ENCODE measurements around the gene PAK5. TPM values are rescaled to one million over a fixed set of nuclear protein-coding genes. Genes with fewer than 3 reads are reported as not detected.

The PAK5 gene
- total and polyA plus RNA-seq, 7 experiments from 2014 or later: not detected

DNA sequence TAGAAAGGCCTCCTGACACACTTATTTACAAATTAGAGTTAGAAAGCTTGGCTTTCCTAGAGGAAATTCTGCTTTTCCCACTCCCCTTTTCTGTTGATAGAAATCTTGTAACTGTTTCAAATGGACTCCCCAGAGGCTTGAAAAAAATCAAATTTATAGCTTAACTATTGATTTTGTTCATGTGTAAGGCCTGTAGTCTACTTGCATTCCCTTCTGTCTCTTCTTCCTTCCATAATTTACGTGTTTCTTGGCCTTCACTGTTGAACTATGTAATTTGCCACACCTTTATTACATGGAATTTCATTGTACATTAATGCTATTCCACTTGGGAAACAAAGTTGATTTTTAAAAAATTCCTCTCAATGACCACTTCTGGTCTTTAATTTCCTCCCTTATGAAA, 243.1 kb downstream of the PAK5 start:
- no peaks in the 10 kb centered on the region for H3K36me3 Mint-ChIP-seq
- no peak overlapping the region for H3K27ac Mint-ChIP-seq
- POLR2A ChIA-PET: no interaction called here
- DNase-seq (no peak), ATAC-seq (no peak)
- H3K9me3 ChIP-seq (ENCODE audit: control insufficient read depth in 2 of 3, low read length in 3 of 3): no peaks in the 10 kb centered on the region
- H3K27ac ChIP-seq (ENCODE audit: low read depth, low read length): no peak overlapping the region
- H3K4me3 Mint-ChIP-seq: no peak overlapping the region
- no peaks in the 10 kb centered on the region for H3K4me1 ChIP-seq (ENCODE audit: control insufficient read depth in 2 of 2, insufficient read depth in 2 of 2, low read length in 2 of 2)
- H3K27me3 ChIP-seq (ENCODE audit: control insufficient read depth in 2 of 2, insufficient read depth in 2 of 2, low read length in 2 of 2): no peaks in the 10 kb centered on the region
- intact Hi-C loops (cut with micrococcal nuclease): no loop called here
- no peak overlapping the region for H3K4me3 ChIP-seq (ENCODE audit: low read length)
- CTCF ChIA-PET: no interaction called here
- H3K36me3 ChIP-seq (ENCODE audit: control insufficient read depth in 2 of 3, insufficient read depth in 3 of 3, low read length in 3 of 3): no peaks in the 10 kb centered on the region
- H3K9me3 Mint-ChIP-seq: peaks cover 0 to 3% (median 0%) of the 10 kb centered on the region in 11 donors
- peaks cover 0 to 10% (median 0%) of the 10 kb centered on the region in 5 donors for H3K27me3 Mint-ChIP-seq
- no peaks in the 10 kb centered on the region for H3K4me1 Mint-ChIP-seq

DNA sequence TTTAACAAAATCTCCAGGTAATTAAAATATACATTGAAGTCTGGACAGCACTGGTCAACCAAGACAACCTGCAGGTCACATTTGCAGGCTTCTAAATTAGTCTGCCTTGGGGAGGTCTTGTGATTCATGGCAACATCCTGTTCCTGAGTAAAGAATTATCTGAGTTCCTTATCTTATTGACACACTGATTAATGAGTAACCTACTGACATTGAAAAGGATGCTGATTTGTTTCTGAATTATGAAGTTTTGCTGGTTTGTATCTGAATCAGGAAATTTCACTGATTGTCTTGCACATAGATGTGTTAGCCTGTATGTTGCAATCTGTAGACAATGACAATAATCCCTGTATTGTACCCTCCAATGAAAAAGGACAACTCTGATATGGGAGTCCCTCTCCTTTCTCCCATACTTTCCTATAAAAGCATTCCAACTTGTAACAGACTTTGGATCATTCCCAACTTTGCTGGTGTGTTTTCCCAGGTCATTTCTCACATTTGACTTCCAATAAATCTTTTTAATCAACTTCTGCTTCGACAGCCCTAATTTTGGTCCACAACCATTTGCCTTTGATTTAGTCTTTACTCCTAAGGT, 244.5 kb downstream of the PAK5 start:
- no peaks in the 10 kb centered on the region for H3K9me3 ChIP-seq (ENCODE audit: control insufficient read depth in 2 of 3, low read length in 3 of 3)
- peaks cover 0 to 3% (median 0%) of the 10 kb centered on the region in 11 donors for H3K9me3 Mint-ChIP-seq
- ATAC-seq (no peak), DNase-seq (no peak)
- ChIA-PET CTCF (no interaction called here), POLR2A (no interaction called here)
- peaks cover 0 to 10% (median 0%) of the 10 kb centered on the region in 5 donors for H3K27me3 Mint-ChIP-seq
- no peak overlapping the region for H3K27ac ChIP-seq (ENCODE audit: low read depth, low read length)
- no peaks in the 10 kb centered on the region for H3K36me3 Mint-ChIP-seq
- H3K4me3 Mint-ChIP-seq: no peak overlapping the region
- intact Hi-C loops (cut with micrococcal nuclease): no loop called here
- no peaks in the 10 kb centered on the region for H3K27me3 ChIP-seq (ENCODE audit: control insufficient read depth in 2 of 2, insufficient read depth in 2 of 2, low read length in 2 of 2)
- H3K27ac Mint-ChIP-seq: no peak overlapping the region
- no peaks in the 10 kb centered on the region for H3K4me1 Mint-ChIP-seq
- H3K4me3 ChIP-seq (ENCODE audit: low read length): no peak overlapping the region
- H3K36me3 ChIP-seq (ENCODE audit: control insufficient read depth in 2 of 3, insufficient read depth in 3 of 3, low read length in 3 of 3): no peaks in the 10 kb centered on the region
- no peaks in the 10 kb centered on the region for H3K4me1 ChIP-seq (ENCODE audit: control insufficient read depth in 2 of 2, insufficient read depth in 2 of 2, low read length in 2 of 2)

- no peak overlapping the region for H3K27ac Mint-ChIP-seq
- no peaks in the 10 kb centered on the region for H3K36me3 Mint-ChIP-seq
- no peak for DNase-seq
- no peak overlapping the region for H3K4me3 Mint-ChIP-seq
- intact Hi-C loops (cut with micrococcal nuclease): no loop called here
- H3K4me1 Mint-ChIP-seq: no peaks in the 10 kb centered on the region
- Histone ChIP-seq H3K4me1 (ENCODE audit: control insufficient read depth in 2 of 2, insufficient read depth in 2 of 2, low read length in 2 of 2) (no peaks in the 10 kb centered on the region), H3K36me3 (ENCODE audit: control insufficient read depth in 2 of 3, insufficient read depth in 3 of 3, low read length in 3 of 3) (no peaks in the 10 kb centered on the region), H3K27ac (ENCODE audit: low read depth, low read length) (no peak overlapping the region), H3K9me3 (ENCODE audit: control insufficient read depth in 2 of 3, low read length in 3 of 3) (no peaks in the 10 kb centered on the region), H3K27me3 (ENCODE audit: control insufficient read depth in 2 of 2, insufficient read depth in 2 of 2, low read length in 2 of 2) (no peaks in the 10 kb centered on the region), H3K4me3 (ENCODE audit: low read length) (no peak overlapping the region)
- ChIA-PET CTCF (no interaction called here), POLR2A (no interaction called here)
- H3K27me3 Mint-ChIP-seq: peaks cover 0 to 10% (median 0%) of the 10 kb centered on the region in 5 donors
- no peak for ATAC-seq
- H3K9me3 Mint-ChIP-seq: peaks cover 0 to 3% (median 0%) of the 10 kb centered on the region in 11 donors
These were observed 246.5 kb downstream of the PAK5 start for GRCh38 chr20:9592419-9592818.

DNA sequence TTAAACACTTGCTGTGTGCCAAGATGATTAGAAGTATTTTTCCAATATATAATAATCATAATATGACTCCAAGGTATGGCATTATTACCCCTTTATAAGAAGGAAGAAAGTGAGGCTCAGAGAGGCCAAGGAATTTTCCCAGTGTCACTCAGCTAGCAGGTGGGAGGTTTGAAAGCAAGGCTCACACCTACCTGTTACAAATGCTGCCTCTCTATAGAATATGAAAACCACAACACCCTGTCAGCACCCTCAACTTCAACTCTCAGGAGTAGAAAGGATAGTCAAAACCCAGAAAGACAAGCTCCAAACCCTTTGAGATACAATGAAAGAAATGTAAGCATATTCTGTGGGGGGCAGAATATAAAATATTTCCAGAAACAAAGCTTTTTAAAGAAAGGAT, 247.8 kb downstream of the PAK5 start:
- Mint-ChIP-seq H3K27ac (no peak overlapping the region), H3K9me3 (peaks cover 0 to 3% (median 0%) of the 10 kb centered on the region in 11 donors), H3K4me3 (no peak overlapping the region), H3K4me1 (no peaks in the 10 kb centered on the region), H3K36me3 (no peaks in the 10 kb centered on the region), H3K27me3 (peaks cover 0 to 10% (median 0%) of the 10 kb centered on the region in 5 donors)
- H3K4me1 ChIP-seq (ENCODE audit: control insufficient read depth in 2 of 2, insufficient read depth in 2 of 2, low read length in 2 of 2): no peaks in the 10 kb centered on the region
- POLR2A ChIA-PET: no interaction called here
- no peak overlapping the region for H3K4me3 ChIP-seq (ENCODE audit: low read length)
- no peak for DNase-seq
- ATAC-seq: no peak
- H3K36me3 ChIP-seq (ENCODE audit: control insufficient read depth in 2 of 3, insufficient read depth in 3 of 3, low read length in 3 of 3): no peaks in the 10 kb centered on the region
- no peaks in the 10 kb centered on the region for H3K9me3 ChIP-seq (ENCODE audit: control insufficient read depth in 2 of 3, low read length in 3 of 3)
- intact Hi-C loops (cut with micrococcal nuclease): no loop called here
- H3K27me3 ChIP-seq (ENCODE audit: control insufficient read depth in 2 of 2, insufficient read depth in 2 of 2, low read length in 2 of 2): no peaks in the 10 kb centered on the region
- CTCF ChIA-PET: no interaction called here
- H3K27ac ChIP-seq (ENCODE audit: low read depth, low read length): no peak overlapping the region

GRCh38 chr20:9590189-9590588, 248.7 kb downstream of the PAK5 start:
- Histone ChIP-seq H3K27ac (ENCODE audit: low read depth, low read length) (no peak overlapping the region), H3K36me3 (ENCODE audit: control insufficient read depth in 2 of 3, insufficient read depth in 3 of 3, low read length in 3 of 3) (no peaks in the 10 kb centered on the region), H3K4me1 (ENCODE audit: control insufficient read depth in 2 of 2, insufficient read depth in 2 of 2, low read length in 2 of 2) (no peaks in the 10 kb centered on the region), H3K27me3 (ENCODE audit: control insufficient read depth in 2 of 2, insufficient read depth in 2 of 2, low read length in 2 of 2) (no peaks in the 10 kb centered on the region), H3K9me3 (ENCODE audit: control insufficient read depth in 2 of 3, low read length in 3 of 3) (no peaks in the 10 kb centered on the region), H3K4me3 (ENCODE audit: low read length) (no peak overlapping the region)
- POLR2A ChIA-PET: no interaction called here
- Mint-ChIP-seq H3K27ac (no peak overlapping the region), H3K9me3 (peaks cover 0 to 3% (median 0%) of the 10 kb centered on the region in 11 donors), H3K4me1 (no peaks in the 10 kb centered on the region), H3K27me3 (peaks cover 0 to 12% (median 6%) of the 10 kb centered on the region in 5 donors), H3K36me3 (no peaks in the 10 kb centered on the region), H3K4me3 (no peak overlapping the region)
- DNase-seq (no peak), ATAC-seq (no peak)
- intact Hi-C loops (cut with micrococcal nuclease): no loop called here
- CTCF ChIA-PET: no interaction called here

GRCh38 chr20:9588706-9589105, 250.2 kb downstream of the PAK5 start:
- no peaks in the 10 kb centered on the region for H3K4me1 ChIP-seq (ENCODE audit: control insufficient read depth in 2 of 2, insufficient read depth in 2 of 2, low read length in 2 of 2)
- ChIA-PET POLR2A (no interaction called here), CTCF (no interaction called here)
- no peak overlapping the region for H3K4me3 Mint-ChIP-seq
- no peaks in the 10 kb centered on the region for H3K36me3 Mint-ChIP-seq
- no peaks in the 10 kb centered on the region for H3K9me3 ChIP-seq (ENCODE audit: control insufficient read depth in 2 of 3, low read length in 3 of 3)
- H3K27ac ChIP-seq (ENCODE audit: low read depth, low read length): no peak overlapping the region
- intact Hi-C loops (cut with micrococcal nuclease): loop anchor here in 1 of 2 donors (5.0 kb wide), 1 partner anchor 181 kb away; no protein-coding TSS in a partner anchor
- no peak overlapping the region for H3K27ac Mint-ChIP-seq
- no peak overlapping the region for H3K4me3 ChIP-seq (ENCODE audit: low read length)
- H3K27me3 Mint-ChIP-seq: peaks cover 0 to 12% (median 6%) of the 10 kb centered on the region in 5 donors
- no peaks in the 10 kb centered on the region for H3K36me3 ChIP-seq (ENCODE audit: control insufficient read depth in 2 of 3, insufficient read depth in 3 of 3, low read length in 3 of 3)
- peaks cover 0 to 3% (median 0%) of the 10 kb centered on the region in 11 donors for H3K9me3 Mint-ChIP-seq
- ATAC-seq (no peak), DNase-seq (no peak)
- H3K4me1 Mint-ChIP-seq: no peaks in the 10 kb centered on the region
- H3K27me3 ChIP-seq (ENCODE audit: control insufficient read depth in 2 of 2, insufficient read depth in 2 of 2, low read length in 2 of 2): no peaks in the 10 kb centered on the region

DNA sequence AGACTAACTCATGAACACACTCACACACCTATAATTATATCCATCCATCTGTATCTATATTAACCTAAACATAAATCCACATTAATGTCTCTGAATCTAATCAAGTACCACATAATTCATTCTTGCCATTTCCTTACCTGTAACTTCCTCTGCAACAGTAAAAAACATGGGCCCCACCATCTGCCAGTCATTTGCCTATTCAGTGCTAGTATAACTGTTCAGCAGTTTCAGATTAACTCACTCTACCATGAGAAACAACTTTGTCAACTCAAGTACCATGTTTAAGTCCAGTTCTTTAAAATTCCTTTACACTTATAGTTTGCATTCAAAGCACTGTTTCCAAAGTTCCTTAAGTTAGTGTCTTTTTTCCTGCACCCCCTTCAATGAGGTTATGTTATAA, 255.7 kb downstream of the PAK5 start:
- no peaks in the 10 kb centered on the region for H3K9me3 ChIP-seq (ENCODE audit: control insufficient read depth in 2 of 3, low read length in 3 of 3)
- peaks cover 0 to 10% (median 6%) of the 10 kb centered on the region in 5 donors for H3K27me3 Mint-ChIP-seq
- peaks cover 0 to 7% (median 0%) of the 10 kb centered on the region in 11 donors for H3K9me3 Mint-ChIP-seq
- no peaks in the 10 kb centered on the region for H3K27me3 ChIP-seq (ENCODE audit: control insufficient read depth in 2 of 2, insufficient read depth in 2 of 2, low read length in 2 of 2)
- no peaks in the 10 kb centered on the region for H3K36me3 ChIP-seq (ENCODE audit: control insufficient read depth in 2 of 3, insufficient read depth in 3 of 3, low read length in 3 of 3)
- no peak overlapping the region for H3K4me3 ChIP-seq (ENCODE audit: low read length)
- H3K4me1 ChIP-seq (ENCODE audit: control insufficient read depth in 2 of 2, insufficient read depth in 2 of 2, low read length in 2 of 2): no peaks in the 10 kb centered on the region
- H3K36me3 Mint-ChIP-seq: no peaks in the 10 kb centered on the region
- H3K27ac Mint-ChIP-seq: no peak overlapping the region
- POLR2A ChIA-PET: no interaction called here
- H3K27ac ChIP-seq (ENCODE audit: low read depth, low read length): no peak overlapping the region
- DNase-seq: no peak
- H3K4me3 Mint-ChIP-seq: no peak overlapping the region
- CTCF ChIA-PET: no interaction called here
- no peak for ATAC-seq
- intact Hi-C loops (cut with micrococcal nuclease): no loop called here
- no peaks in the 10 kb centered on the region for H3K4me1 Mint-ChIP-seq
